Memory B cell (primary cell): ENCODE results near the gene PDZD4.

ENCODE experiments used
- ATAC-seq: fragments of 150-1000 bp; cut with Tn5 transposase; 2 replicates; pipeline ENCODE4 v1.10.0; 2021; ENCODE audit warnings: low read depth, mild to moderate bottlenecking, moderate library complexity
- DNase-seq, 2 donors: peaks; one replicate each; pipeline ENCODE4 v3.0.0; 2022; ENCODE audit warnings: low spot score in 2 of 2
- H3K27ac Mint-ChIP-seq: one replicate; pipeline ENCODE4 v1.8.0; 2022; ENCODE audit warnings: mild to moderate bottlenecking, moderate library complexity, mixed read lengths
- H3K27me3 Mint-ChIP-seq: one replicate; pipeline ENCODE4 v1.8.0; 2022; ENCODE audit warnings: mixed read lengths
- H3K36me3 Mint-ChIP-seq: one replicate; pipeline ENCODE4 v1.8.0; 2022; ENCODE audit warnings: mild to moderate bottlenecking, mixed read lengths
- H3K4me1 Mint-ChIP-seq: one replicate; pipeline ENCODE4 v1.8.0; 2022; ENCODE audit warnings: mixed read lengths
- H3K4me3 Mint-ChIP-seq: one replicate; pipeline ENCODE4 v1.8.0; 2022; ENCODE audit warnings: mild to moderate bottlenecking, moderate library complexity, mixed read lengths
- H3K9me3 Mint-ChIP-seq: one replicate; pipeline ENCODE4 v1.8.0; 2022; ENCODE audit warnings: mixed read lengths

Gene PDZD4

DNA sequence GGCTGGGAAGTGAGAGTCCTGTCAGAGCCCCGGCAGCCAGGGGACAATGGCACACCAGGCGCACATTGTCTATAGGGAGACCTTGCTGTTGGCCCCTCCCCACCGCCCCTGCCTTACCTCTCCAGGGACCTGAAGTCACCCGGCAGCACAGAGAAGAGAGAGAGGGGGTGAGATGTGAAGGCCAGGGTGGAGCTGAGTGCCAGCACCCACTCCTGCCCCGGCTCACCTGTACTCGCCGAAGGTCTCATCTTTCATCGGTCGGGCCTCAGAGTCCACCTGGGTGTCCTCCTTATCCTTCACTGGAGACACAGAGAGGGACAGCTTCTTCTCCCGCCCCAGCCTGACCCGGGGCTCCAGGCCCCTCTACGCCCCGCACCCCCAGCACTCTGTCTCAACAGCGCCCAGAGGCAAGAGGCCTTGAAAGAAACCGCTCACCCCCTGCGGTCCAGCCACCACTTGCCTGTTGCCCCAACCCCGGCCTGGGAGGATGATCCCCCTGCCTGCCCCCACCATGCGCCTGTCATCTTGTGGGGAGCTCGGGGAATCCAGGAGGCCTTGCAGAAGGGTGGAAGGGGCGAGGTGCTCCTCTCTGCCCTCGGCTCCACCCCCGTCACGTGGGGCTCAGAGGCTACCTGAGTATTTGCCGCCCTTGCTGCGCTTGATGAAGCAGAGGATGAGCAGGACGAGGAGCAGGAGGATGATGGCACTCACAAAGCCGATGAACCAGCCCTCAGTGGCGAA lies 33.1 kb upstream of the PDZD4 start:
- Mint-ChIP-seq H3K9me3 (no peaks in the 10 kb centered on the region), H3K4me3 (no peak overlapping the region), H3K27ac (no peak overlapping the region), H3K4me1 (peaks cover 7% of the 10 kb centered on the region), H3K36me3 (peaks cover 3% of the 10 kb centered on the region), H3K27me3 (peaks cover 6% of the 10 kb centered on the region)
- DNase-seq (no peak), ATAC-seq (no peak)

DNA sequence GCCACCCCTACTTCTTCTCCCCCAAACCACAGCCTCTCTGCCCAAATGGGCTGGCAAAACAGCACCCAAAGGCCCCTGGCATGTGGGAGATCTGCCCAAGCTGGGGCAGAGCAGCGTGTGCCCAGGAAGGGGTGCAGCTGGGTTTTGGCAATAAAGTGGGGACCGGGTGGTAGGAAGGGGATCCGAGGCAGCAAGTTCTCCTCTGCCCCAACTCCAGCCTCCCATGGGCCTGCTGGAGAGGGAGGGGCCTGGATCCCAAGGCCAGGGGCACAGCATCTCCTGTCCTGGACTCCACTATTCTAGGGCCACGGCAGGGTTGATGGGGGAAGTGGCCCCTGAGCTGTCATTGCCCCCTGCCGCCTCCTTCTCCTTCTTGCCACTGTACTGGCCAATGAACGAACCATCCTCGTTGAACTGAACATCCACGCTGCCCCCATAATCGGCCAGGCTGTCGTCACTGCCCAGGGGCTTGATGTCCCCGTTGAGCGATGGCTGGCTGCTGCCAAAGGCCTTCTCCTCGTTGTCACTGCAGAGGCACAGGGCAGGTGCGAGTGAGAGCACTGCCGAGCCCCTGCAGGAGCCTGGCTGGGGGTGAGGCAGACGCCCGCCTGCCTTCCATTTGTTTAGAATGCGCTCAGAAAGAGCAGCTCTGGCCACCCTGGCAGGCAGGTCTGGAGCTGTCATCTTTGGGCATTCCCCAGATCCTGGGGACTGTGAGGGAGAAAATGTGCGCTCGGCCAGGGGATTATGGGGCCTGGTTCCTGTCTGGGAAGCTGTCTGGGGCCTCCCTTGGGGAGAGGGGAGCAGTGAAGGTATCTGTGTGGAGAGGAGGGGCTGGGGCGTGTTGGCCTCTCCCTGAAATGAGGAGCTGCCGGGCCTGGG lies 32.3 kb upstream of the PDZD4 start:
- Mint-ChIP-seq H3K9me3 (no peaks in the 10 kb centered on the region), H3K4me1 (peaks cover 7% of the 10 kb centered on the region), H3K27ac (no peak overlapping the region), H3K27me3 (peaks cover 6% of the 10 kb centered on the region), H3K4me3 (no peak overlapping the region), H3K36me3 (peaks cover 3% of the 10 kb centered on the region)
- no peak for DNase-seq
- no peak for ATAC-seq

DNA sequence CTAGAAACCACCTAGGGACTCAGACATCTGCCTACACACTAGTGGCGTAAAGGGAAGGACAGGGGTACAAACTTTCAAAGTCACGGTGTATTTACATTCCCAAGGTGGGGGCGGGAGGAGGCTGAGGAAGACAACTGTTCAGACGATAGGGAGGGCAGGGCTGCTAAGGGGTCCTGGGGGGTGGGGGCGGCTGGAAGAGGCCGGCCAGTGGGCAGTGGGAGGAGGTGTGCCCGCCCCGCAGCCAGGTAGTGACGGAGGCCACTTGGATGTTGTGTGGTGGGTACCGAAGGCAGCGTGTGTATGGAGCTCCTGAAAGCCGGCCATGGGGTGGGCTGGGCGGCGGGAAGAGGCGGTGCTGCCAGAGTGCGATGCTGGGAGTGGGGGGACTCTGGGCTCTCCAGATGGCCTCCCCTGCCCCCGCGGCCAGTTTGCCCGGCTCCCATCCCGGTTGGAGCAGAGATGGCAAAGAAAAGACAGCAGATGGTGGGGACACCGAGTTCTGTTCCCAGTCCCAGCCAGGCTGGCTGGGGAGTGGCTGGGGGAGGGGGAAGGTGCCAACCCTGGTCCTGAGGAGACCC lies 31.5 kb upstream of the PDZD4 start:
- ATAC-seq, result no peak
- DNase-seq, result no peak
- Mint-ChIP-seq H3K27me3 (peaks cover 11% of the 10 kb centered on the region), H3K9me3 (peaks cover 2% of the 10 kb centered on the region), H3K36me3 (peaks cover 3% of the 10 kb centered on the region), H3K4me1 (peaks cover 14% of the 10 kb centered on the region), H3K4me3 (no peak overlapping the region), H3K27ac (no peak overlapping the region)

DNA sequence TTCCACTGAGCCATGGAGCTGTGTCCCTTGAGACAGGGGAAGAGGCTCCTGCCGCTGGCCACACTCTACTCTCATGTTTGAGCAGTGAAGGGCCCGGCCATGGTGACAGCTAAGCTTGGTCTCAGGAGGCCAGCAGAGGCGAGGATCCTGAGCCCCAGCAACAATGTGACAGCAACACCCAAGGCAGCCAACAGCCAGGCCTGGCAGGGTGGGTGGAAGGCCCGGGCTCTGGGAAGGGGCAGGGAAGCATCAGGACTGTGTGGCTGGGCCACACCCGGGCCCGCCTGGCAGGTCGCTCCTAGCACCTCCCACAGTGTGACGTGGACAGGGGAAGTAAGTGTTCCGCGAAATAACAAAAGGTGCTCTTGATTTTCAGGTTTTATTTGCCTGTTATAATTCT lies 30.8 kb upstream of the PDZD4 start:
- ATAC-seq (peak; percentile 62), DNase-seq (no peak)
- H3K36me3 Mint-ChIP-seq, result peaks cover 3% of the 10 kb centered on the region
- no peak overlapping the region for H3K27ac Mint-ChIP-seq
- peaks cover 14% of the 10 kb centered on the region for H3K4me1 Mint-ChIP-seq
- H3K9me3 Mint-ChIP-seq, result peaks cover 2% of the 10 kb centered on the region
- no peak overlapping the region for H3K4me3 Mint-ChIP-seq
- peaks cover 11% of the 10 kb centered on the region for H3K27me3 Mint-ChIP-seq

DNA sequence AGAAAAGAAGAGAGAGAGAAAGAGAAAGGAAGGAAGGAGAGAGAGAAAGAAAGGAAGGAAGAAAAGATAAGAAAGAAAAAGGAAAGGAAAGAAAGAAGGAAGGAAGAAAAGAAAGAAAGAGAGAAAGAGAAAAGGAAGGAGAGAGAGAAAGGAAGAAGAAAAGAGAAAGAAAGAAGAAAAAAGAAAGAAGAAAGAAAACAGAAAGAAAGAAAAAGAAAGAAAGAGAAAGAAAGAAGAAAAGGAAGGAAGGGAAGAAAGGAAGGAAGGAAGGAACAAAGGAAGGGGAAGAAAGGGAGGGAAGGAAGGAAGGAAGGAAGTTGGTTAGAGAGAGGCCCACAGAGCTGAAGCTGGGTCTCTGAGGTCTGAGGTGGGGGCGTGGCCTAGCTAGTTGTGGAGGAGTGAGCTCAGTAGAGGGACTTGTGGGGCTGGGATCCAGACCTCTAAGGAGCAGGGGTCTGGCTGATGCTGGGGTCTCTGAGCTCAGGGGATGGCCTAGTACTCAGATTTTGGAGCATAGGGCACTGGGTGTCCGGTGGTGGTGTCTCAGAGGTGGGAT lies 27.1 kb upstream of the PDZD4 start:
- Mint-ChIP-seq H3K4me3 (no peak overlapping the region), H3K4me1 (peaks cover 14% of the 10 kb centered on the region), H3K9me3 (peaks cover 2% of the 10 kb centered on the region), H3K27me3 (peaks cover 16% of the 10 kb centered on the region), H3K27ac (peak overlapping the region; percentile 68), H3K36me3 (peaks cover 1% of the 10 kb centered on the region)
- ATAC-seq (no peak), DNase-seq (no peak)

DNA sequence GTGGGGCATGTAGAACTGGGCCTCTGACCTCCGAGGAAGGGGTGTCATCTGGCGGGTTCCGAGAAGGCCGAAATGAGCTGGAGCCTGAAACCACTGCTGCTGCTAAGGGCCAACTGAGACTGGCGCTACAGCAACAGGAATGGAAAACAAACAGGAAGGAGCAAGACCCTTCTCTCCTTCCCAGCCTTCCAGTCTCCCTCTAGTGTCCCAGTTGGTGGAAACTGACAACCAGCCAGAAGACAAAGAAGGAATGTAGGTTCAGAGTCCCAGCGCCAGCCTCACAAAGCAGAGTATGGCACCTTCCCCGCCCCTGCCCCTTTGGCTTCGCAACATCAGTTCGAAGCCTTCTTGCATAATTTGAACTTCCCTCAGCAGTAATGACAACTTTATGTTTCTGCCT lies 24.4 kb upstream of the PDZD4 start:
- Mint-ChIP-seq H3K27ac (no peak overlapping the region), H3K4me3 (no peak overlapping the region), H3K9me3 (peaks cover 2% of the 10 kb centered on the region), H3K27me3 (peaks cover 19% of the 10 kb centered on the region), H3K36me3 (peaks cover 1% of the 10 kb centered on the region), H3K4me1 (peaks cover 10% of the 10 kb centered on the region)
- ATAC-seq (no peak), DNase-seq (no peak)

DNA sequence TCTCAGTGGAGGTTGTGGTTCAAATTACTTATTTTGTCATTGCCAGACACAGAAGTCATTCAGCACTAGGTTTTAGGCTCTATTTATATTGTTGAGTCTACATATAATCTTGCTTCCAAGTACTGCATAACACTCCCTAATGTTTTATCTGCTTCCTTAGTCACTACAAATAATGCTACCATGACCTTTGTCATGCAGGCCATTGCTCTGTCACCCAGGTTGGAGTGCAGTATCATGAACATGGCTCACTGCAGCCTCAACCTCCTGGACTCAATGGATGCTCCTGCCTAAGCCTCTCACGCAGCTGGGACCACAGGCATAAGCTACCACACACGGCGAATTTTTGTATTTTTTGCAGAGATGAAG lies 23.5 kb upstream of the PDZD4 start:
- Mint-ChIP-seq H3K36me3 (peaks cover 1% of the 10 kb centered on the region), H3K9me3 (peaks cover 2% of the 10 kb centered on the region), H3K4me1 (peaks cover 7% of the 10 kb centered on the region), H3K27me3 (peaks cover 14% of the 10 kb centered on the region), H3K27ac (no peak overlapping the region), H3K4me3 (no peak overlapping the region)
- no peak for ATAC-seq
- DNase-seq, result no peak

DNA sequence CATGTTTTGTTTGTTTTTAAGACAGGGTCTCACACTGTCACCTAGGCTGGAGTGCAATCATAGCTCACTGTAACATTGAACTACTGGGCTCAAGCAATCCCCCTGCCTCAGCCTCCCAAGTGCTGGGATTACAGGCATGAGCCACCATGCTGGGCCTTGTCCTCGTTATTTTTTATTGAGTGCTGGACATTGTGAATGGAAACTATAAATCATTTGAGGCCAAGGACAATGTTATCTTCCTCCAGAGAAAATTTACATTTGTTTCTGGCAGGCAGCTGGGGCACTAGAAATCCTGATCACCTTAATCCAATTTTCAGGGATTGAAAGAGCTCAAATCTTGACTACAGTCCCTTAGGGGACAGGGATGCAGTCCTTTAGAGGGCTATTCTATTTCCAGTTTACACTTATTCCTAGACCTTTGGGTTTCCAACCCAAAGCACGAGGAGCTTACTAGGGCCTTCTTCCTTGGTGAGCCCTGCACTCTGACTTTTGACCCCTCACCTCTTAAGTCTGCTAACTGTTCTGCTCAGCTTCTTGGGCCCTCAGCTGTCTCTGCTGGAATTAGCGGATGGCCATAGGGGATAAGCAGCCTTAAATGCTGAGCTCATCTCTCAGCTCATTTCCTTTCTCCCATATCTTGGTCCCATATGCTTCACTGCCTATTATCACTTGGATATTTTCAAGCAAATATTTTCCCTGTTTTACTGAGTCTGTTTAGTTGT lies 23.0 kb upstream of the PDZD4 start:
- ATAC-seq (no peak), DNase-seq (no peak)
- H3K4me1 Mint-ChIP-seq, result peaks cover 7% of the 10 kb centered on the region
- H3K4me3 Mint-ChIP-seq, result no peak overlapping the region
- H3K27ac Mint-ChIP-seq, result no peak overlapping the region
- peaks cover 1% of the 10 kb centered on the region for H3K36me3 Mint-ChIP-seq
- peaks cover 2% of the 10 kb centered on the region for H3K9me3 Mint-ChIP-seq
- peaks cover 14% of the 10 kb centered on the region for H3K27me3 Mint-ChIP-seq

DNA sequence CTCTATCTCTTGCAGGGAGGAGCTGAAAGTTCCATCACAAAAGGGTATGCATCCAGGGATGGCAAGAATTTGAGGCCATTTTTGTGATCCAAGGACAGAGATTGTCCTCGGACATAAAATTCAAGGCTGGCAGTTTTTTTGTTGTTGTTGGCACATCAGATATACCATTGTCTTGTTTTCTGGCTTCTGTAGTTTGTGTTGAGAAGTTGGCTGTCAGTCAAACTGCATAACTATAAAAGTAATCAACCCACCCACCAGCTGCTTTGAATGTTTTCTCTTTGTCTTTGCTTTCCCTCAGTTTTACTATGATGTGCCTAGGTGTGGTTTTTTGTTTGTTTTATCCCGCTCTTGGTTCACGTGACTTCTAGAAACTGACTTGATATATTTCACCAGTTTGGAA lies 21.6 kb upstream of the PDZD4 start:
- Mint-ChIP-seq H3K27me3 (peaks cover 10% of the 10 kb centered on the region), H3K4me1 (peaks cover under 1% of the 10 kb centered on the region), H3K9me3 (peaks cover under 1% of the 10 kb centered on the region), H3K4me3 (no peak overlapping the region), H3K36me3 (peaks cover 1% of the 10 kb centered on the region), H3K27ac (no peak overlapping the region)
- no peak for DNase-seq
- no peak for ATAC-seq

DNA sequence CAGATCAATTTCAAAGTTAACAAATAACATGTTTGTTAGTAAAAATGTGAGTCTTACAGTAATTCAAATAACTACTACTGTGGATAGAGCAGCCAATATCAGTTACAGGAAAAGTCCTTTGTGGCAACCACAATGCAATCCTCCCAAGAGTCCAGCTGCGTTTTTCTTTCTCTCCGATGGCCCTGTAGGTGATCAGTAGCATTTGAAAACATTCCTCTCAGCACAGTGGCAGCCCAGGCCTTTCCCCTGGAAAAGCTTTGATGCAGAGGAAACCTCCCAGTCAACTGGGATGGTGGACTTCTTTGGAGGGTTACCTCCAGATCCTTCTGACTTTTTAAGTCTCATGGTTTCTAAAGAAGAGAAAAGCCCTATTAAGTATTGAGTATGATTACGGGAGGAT lies 18.0 kb upstream of the PDZD4 start:
- Mint-ChIP-seq H3K27me3 (peaks cover 8% of the 10 kb centered on the region), H3K27ac (no peak overlapping the region), H3K9me3 (no peaks in the 10 kb centered on the region), H3K36me3 (peaks cover 1% of the 10 kb centered on the region), H3K4me1 (no peaks in the 10 kb centered on the region), H3K4me3 (no peak overlapping the region)
- ATAC-seq (no peak), DNase-seq (no peak)

DNA sequence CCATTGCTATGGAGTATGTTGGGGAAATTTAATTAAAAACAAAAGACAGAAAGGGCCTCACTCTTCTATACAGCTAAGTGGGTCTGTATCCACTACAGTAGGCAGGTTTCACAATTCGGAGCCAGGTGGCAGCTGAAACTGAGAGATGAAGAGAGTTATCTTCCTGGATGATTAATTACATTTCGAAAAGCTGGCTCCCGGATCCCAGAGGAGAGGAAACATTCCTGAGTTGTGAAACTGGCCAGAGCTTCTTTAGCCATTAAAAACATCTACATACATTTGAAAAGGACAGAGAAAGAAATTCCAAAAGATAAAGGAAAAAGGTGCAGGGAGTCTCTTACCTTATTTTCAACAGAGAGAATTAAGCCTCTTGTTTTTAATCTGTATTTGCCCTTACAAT lies 15.5 kb upstream of the PDZD4 start:
- ATAC-seq, result no peak
- peaks cover 6% of the 10 kb centered on the region for H3K27me3 Mint-ChIP-seq
- no peak for DNase-seq
- no peak overlapping the region for H3K27ac Mint-ChIP-seq
- H3K4me3 Mint-ChIP-seq, result no peak overlapping the region
- no peaks in the 10 kb centered on the region for H3K9me3 Mint-ChIP-seq
- H3K4me1 Mint-ChIP-seq, result no peaks in the 10 kb centered on the region
- H3K36me3 Mint-ChIP-seq, result no peaks in the 10 kb centered on the region

DNA sequence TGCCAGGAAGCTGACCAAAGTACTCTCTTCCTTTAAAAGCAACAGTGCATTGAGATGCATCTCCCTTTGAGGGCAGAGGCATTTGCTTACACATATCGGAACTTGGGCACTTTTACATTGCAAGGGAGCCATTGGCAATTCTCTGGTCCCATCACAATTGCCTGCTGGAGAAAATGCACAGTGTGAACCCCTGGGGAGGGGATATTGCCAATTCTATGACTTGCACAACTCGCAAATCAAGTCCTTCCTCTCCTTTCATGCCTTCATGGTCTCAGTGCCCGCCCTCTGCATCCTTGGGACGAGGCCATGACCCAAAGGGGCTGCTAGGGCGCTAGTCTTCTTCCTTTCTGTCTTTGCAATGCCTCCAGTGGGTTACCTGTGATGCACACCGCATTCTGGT lies 14.9 kb upstream of the PDZD4 start:
- ATAC-seq (no peak), DNase-seq (no peak)
- Mint-ChIP-seq H3K36me3 (no peaks in the 10 kb centered on the region), H3K4me3 (no peak overlapping the region), H3K27ac (no peak overlapping the region), H3K9me3 (no peaks in the 10 kb centered on the region), H3K4me1 (no peaks in the 10 kb centered on the region), H3K27me3 (peaks cover 6% of the 10 kb centered on the region)

DNA sequence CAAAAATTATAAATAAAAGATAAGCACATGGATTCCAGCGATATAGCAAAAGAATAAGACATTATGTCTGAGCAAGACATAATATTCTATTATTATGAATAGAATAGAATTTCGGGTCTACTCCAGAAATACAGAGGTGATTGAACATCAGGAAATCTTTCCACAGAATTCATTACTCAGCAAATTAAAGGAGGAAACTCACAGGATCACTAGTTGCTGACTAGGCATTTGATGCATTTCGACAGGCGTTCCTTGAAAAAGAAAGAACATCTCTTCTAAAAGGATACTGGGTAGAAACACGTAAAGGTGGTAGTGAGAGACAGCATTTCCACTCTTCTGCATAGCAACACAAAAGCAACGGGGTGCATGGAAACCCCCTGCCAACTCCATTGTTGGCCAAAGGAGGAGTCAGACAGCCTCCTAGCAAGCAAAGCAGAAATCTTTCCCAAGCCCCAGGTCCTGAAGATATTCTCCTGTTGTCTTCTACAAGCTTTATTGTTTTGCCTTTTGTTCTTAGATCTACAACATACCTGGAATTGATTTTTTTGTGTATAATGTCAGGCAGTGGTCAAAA lies 14.3 kb upstream of the PDZD4 start:
- H3K9me3 Mint-ChIP-seq, result no peaks in the 10 kb centered on the region
- H3K27ac Mint-ChIP-seq, result no peak overlapping the region
- H3K4me1 Mint-ChIP-seq, result no peaks in the 10 kb centered on the region
- peak; percentile 66 for ATAC-seq
- H3K4me3 Mint-ChIP-seq, result no peak overlapping the region
- no peaks in the 10 kb centered on the region for H3K36me3 Mint-ChIP-seq
- peaks cover 6% of the 10 kb centered on the region for H3K27me3 Mint-ChIP-seq
- no peak for DNase-seq
